Measurements from ENCODE around the gene ST3GAL2. TPM values are rescaled to one million over a fixed set of nuclear protein-coding genes. Genes with fewer than 3 reads are reported as not detected.

ST3GAL2 gene
- total and polyA plus RNA-seq, 9 of the 15 experiments (the other 6 are each of a cell fraction or from before 2014, with no cell fraction given): 1.5 to 108 (median 34.3) TPM

GRCh38 chr16:70412385-70412784 lies 26.5 kb downstream of the ST3GAL2 start:
- ChIA-PET CTCF (ENCODE audit: low intra/inter-chr PET ratio) (no interaction called here), POLR2A (no interaction called here)
- TF ChIP-seq ZNF764 (CRISPR knock-in tag; IDR thresholded peaks at IDR 0.05; ENCODE audit: low read depth): no peak
- TF ChIP-seq MECOM (CRISPR knock-in tag; IDR thresholded peaks at IDR 0.05): no peak
- TF ChIP-seq REST (IDR thresholded peaks at IDR 0.05; ENCODE audit: borderline replicate concordance): no peak
- no peak for TF ChIP-seq REST (CRISPR knock-in tag; IDR thresholded peaks at IDR 0.05; ENCODE audit: low read depth)
- no peak for TF ChIP-seq ZNF699 (CRISPR knock-in tag; IDR thresholded peaks at IDR 0.05; ENCODE audit: insufficient replicate concordance)
- TF ChIP-seq ZNF695 (CRISPR knock-in tag; IDR thresholded peaks at IDR 0.05): no peak
- H3K9me3 ChIP-seq (replicated peaks; ENCODE audit: control insufficient read depth, insufficient read depth, low read depth, low read length): no peaks in the 10 kb centered on the region
- no peak overlapping the region for H3K4me2 ChIP-seq (ENCODE audit: insufficient read depth, low read length)
- H3K9me1 ChIP-seq (ENCODE audit: control insufficient read depth, insufficient read depth, low read length): peaks cover 3% of the 10 kb centered on the region
- intact Hi-C loops (cut with micrococcal nuclease) (no loop called here), in situ Hi-C loops (cut with MboI) (no loop called here)
- no peak for FAIRE-seq
- no peak for DNase-seq (ENCODE audit: extremely low read depth in 1 of 4, low spot score in 3 of 4)
- H3K36me3 ChIP-seq (ENCODE audit: control insufficient read depth, insufficient read depth, low read length): peaks cover 63% of the 10 kb centered on the region
- peaks cover 13% of the 10 kb centered on the region for H4K20me1 ChIP-seq (replicated peaks; ENCODE audit: control insufficient read depth, insufficient read depth, low read length)
- H2AFZ ChIP-seq (ENCODE audit: low read depth, low read length): no peak overlapping the region
- H3K79me2 ChIP-seq (ENCODE audit: control insufficient read depth, insufficient read depth, low read length): peaks cover 92% of the 10 kb centered on the region
- no peaks in the 10 kb centered on the region for H3K27me3 ChIP-seq (ENCODE audit: control insufficient read depth in 2 of 2, insufficient read depth in 2 of 2, low read length in 2 of 2)
- H3K9ac ChIP-seq (ENCODE audit: insufficient read depth in 1 of 2, low read depth in 2 of 2, low read length in 2 of 2): peak overlapping the region in 1 of 2 experiments; percentile 52; a peak in 2 of 4 replicates
- WGBS (ENCODE audit: insufficient coverage, low coverage, missing lambda C conversion rate): 85% methylated on average over 8 of the region's 8 CpGs
- no peak for ATAC-seq
- no peak overlapping the region for H3K4me3 ChIP-seq
- H3K4me1 ChIP-seq (replicated peaks in 1 of 2; ENCODE audit: control insufficient read depth in 2 of 2, insufficient read depth in 2 of 2, low read length in 2 of 2): peaks cover 54 to 56% of the 10 kb centered on the region in 2 experiments
- BruUV-seq (replicated peaks): no TSS peak
- H3K27ac ChIP-seq (ENCODE audit: extremely low read depth, low read depth, low read length): no peak overlapping the region

Data from K562 (cell line).